Measurements from ENCODE around the gene PHLPP1. TPM values are rescaled to one million over a fixed set of nuclear protein-coding genes. Genes with fewer than 3 reads are reported as not detected.

PHLPP1 gene
- total RNA-seq, 1 donor from 2014 or later, result 18.0 TPM

DNA sequence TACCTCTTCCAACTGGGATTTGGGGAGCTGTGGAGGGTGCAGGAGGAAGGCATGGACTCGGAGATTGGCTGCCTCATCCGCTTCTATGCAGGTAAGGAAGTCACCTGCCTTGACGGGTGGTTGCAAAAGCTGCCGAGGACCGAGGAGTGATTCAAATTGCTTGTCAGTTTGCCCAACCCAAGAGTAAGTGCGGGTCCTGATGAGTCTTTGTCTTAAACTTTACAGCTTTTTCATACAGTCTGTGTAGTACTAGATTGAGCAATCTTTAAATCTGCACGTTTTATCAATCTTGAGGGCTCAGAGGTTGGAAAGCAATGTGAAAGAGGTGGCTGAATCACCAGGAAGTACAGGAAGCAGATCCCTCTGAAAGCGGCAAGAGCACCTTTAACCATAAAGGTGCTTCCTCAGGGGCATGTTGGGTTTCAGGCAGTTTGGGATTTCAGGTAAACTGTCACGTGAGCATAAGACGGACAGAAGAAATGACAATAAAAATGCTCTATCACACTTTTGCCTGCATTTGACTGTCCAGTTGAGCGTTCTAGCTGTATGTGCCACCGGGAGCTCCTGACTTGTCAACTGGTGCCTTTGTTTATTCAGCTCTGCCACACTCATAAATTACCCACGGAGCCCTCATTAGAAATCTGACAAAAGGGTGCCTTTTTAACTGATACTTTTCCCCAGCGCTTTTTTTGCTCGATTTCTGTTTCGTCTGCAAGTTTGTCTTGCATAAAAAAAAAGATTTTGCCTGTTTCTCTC lies 2.0 kb downstream of the PHLPP1 start:
- Mint-ChIP-seq H3K27me3 (no peaks in the 10 kb centered on the region), H3K4me1 (ENCODE audit: low read depth) (peaks cover 36% of the 10 kb centered on the region), H3K36me3 (ENCODE audit: insufficient read depth) (no peaks in the 10 kb centered on the region), H3K9me3 (ENCODE audit: low read depth) (no peaks in the 10 kb centered on the region), H3K27ac (peak overlapping the region; percentile 38), H3K4me3 (ENCODE audit: low read depth) (peak overlapping the region; percentile 79)
- TF ChIP-seq, protein P1, sequence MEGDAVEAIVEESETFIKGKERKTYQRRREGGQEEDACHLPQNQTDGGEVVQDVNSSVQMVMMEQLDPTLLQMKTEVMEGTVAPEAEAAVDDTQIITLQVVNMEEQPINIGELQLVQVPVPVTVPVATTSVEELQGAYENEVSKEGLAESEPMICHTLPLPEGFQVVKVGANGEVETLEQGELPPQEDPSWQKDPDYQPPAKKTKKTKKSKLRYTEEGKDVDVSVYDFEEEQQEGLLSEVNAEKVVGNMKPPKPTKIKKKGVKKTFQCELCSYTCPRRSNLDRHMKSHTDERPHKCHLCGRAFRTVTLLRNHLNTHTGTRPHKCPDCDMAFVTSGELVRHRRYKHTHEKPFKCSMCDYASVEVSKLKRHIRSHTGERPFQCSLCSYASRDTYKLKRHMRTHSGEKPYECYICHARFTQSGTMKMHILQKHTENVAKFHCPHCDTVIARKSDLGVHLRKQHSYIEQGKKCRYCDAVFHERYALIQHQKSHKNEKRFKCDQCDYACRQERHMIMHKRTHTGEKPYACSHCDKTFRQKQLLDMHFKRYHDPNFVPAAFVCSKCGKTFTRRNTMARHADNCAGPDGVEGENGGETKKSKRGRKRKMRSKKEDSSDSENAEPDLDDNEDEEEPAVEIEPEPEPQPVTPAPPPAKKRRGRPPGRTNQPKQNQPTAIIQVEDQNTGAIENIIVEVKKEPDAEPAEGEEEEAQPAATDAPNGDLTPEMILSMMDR (IDR thresholded peaks at IDR 0.05; ENCODE audit: unreplicated experiment), result no peak
- DNase-seq (ENCODE audit: low spot score, unreplicated experiment), result no peak

DNA sequence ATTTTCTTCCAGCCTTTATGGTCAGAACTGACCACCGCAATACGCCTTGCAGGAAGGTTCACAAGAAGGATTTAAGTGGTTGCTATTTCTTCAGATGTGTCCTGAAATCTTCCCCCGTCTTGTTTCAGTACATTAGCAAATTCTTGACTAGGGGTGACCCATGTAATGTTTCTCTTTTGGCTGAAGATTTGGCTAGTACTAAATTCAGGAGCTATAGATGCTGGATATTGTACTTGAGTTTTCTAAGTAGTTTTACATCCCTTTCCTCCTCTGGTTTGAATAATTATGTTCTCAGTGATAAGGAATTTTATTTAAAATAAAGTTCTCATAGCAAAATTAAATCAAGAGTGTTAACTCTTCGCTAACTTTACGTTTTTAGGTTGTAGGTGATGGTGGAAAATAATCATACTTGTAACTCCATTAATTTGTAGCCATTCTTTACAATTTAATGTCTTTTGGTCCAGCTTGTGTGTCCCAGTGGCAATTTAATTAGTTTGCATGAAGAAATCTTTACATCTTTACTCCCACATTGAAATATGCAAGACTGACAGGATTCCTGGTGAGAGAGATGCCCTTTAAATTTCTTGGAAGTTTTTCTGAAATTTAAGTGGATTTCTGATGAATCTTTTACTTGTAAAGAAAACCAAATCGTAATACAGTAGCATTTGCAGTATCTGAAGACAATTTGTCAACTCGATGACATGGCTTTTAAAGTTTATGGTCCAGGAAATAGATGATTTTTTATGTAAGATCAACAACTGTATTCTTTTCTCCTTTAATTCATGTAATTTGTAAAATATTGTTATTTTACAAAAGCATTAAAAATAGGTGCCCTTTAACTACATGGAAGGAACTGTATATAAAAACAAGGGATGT lies 2.8 kb downstream of the PHLPP1 start:
- Mint-ChIP-seq H3K27me3 (no peaks in the 10 kb centered on the region), H3K4me3 (ENCODE audit: low read depth) (peak overlapping the region; percentile 79), H3K36me3 (ENCODE audit: insufficient read depth) (no peaks in the 10 kb centered on the region), H3K4me1 (ENCODE audit: low read depth) (peaks cover 36% of the 10 kb centered on the region), H3K9me3 (ENCODE audit: low read depth) (no peaks in the 10 kb centered on the region), H3K27ac (peak overlapping the region; percentile 38)
- TF ChIP-seq, protein P1 (IDR thresholded peaks at IDR 0.05; ENCODE audit: unreplicated experiment), result no peak
- DNase-seq (ENCODE audit: low spot score, unreplicated experiment), result no peak

DNA sequence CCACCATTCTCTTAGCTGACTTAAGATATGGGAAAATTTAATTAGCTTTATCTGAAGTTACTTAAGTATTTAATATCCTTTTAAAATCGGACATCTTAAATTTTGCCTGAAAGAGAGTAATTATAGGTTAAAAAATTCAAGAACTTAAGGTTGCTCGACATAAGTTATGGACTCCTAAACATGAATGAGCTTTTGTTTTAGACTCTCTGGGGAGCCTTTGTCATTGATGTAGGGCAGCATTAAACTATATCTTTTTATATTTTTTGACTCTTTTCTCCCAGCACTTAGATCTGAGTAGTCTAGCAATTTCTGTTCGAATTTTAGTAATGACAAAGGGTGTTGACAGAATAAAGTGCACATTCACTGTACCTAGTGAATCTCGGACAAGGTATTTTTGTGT lies 4.7 kb downstream of the PHLPP1 start:
- H3K36me3 Mint-ChIP-seq (ENCODE audit: insufficient read depth), result no peaks in the 10 kb centered on the region
- peaks cover 42% of the 10 kb centered on the region for H3K4me1 Mint-ChIP-seq (ENCODE audit: low read depth)
- H3K4me3 Mint-ChIP-seq (ENCODE audit: low read depth), result no peak overlapping the region
- H3K27ac Mint-ChIP-seq, result no peak overlapping the region
- no peaks in the 10 kb centered on the region for H3K9me3 Mint-ChIP-seq (ENCODE audit: low read depth)
- TF ChIP-seq, protein P1 (IDR thresholded peaks at IDR 0.05; ENCODE audit: unreplicated experiment), result no peak
- no peaks in the 10 kb centered on the region for H3K27me3 Mint-ChIP-seq
- DNase-seq (ENCODE audit: low spot score, unreplicated experiment), result no peak

DNA sequence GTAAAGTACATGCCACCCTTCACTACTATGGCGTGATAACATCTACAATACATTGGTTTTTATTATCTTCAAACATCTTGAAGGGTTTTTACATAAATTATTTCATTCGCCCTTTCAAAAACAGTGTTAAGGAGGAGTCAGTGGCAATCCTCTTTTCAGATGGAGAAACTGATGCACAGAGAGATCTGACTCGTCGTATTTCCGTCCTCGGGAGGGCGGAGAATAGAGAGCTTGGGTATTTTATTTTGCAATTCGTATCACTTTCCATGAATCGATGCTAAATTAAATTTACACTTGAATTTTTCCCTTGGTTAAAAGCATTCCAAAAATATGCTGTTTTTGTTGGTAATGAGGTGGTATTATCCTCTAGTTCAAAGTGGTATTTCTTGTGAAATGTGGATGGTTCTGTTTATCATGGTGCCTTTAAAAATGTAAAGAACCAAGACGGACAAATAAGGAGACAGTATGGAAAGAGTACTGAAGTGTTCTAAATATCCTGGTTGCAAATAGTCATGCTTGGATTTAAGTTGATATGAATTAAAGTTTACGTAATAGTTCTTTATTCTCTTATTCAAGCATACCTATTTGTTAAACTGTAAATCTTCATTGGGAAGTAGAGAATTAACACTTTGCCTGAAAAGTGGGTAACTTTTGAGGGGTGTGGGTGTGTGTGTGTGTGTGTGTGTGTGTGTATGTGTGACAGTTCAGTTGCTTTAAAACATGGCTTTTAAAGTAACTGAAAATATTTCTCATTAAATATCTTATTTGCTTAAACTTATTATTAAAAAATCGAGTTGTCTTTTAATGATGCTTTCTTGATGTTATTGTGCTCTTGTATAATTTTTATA lies 5.6 kb downstream of the PHLPP1 start:
- Mint-ChIP-seq H3K4me1 (ENCODE audit: low read depth) (peaks cover 44% of the 10 kb centered on the region), H3K9me3 (ENCODE audit: low read depth) (no peaks in the 10 kb centered on the region), H3K36me3 (ENCODE audit: insufficient read depth) (peaks cover 2% of the 10 kb centered on the region), H3K4me3 (ENCODE audit: low read depth) (no peak overlapping the region), H3K27ac (no peak overlapping the region), H3K27me3 (no peaks in the 10 kb centered on the region)
- DNase-seq (ENCODE audit: low spot score, unreplicated experiment), result no peak
- TF ChIP-seq, protein P1 (IDR thresholded peaks at IDR 0.05; ENCODE audit: unreplicated experiment), result no peak
